Lower leg skin (tissue), 4 donors: Measurements from ENCODE around the gene LZTR1. TPM values are rescaled to one million over a fixed set of nuclear protein-coding genes. Genes with fewer than 3 reads are reported as not detected.

Experiments used
- DNase-seq, 2 donors: peaks; one replicate each; pipeline ENCODE4 v3.0.0-alpha.2; 2019; ENCODE audit warnings: low spot score in 2 of 2
- H3K4me3 ChIP-seq: fragments of 200-600 bp; sonication (generic); 2 replicates; pipeline ENCODE4 v1.5.1; 2017; ENCODE audit warnings: mild to moderate bottlenecking, low read depth; ENCODE audit not compliant: poor library complexity, severe bottlenecking
- CTCF ChIP-seq, 3 donors: fragments of 450-650 bp; IDR thresholded peaks; one replicate each; pipeline ENCODE4 v1.5.1; 2016; ENCODE audit warnings: antibody characterized with exemption in 3 of 3, mild to moderate bottlenecking in 3 of 3, moderate library complexity in 2 of 3
- POLR2A ChIP-seq, 2 donors: fragments of 450-650 bp; IDR thresholded peaks; one replicate each; pipeline ENCODE4 v1.6.1; 2016 to 2017; ENCODE audit warnings: antibody characterized with exemption in 2 of 2, mild to moderate bottlenecking in 1 of 2, moderate library complexity in 1 of 2
- WGBS, 2 donors: methylation state at CpG; one replicate each; pipeline ENCODE4 v1.1.5; 2018; 5-methylcytosine and 5-hydroxymethylcytosine counted together
- intact Hi-C: fragments of 100-400 bp; cut with DNase I; formaldehyde crosslinking; loops from one replicate; pipeline ENCODE4 v1.15.0; 2023; ENCODE audit warnings: low total_unique reads
- total RNA-seq, 4 donors: library from RNA; depleted of rRNA; stranded (reverse); fragments of >200 nt; gene quantifications; one replicate each; pipeline ENCODE4 v1.1.0, GENCODE V29; 2016

Gene LZTR1
- total RNA-seq, 4 donors from 2014 or later: 25.4 to 34.9 (median 28.4) TPM

DNA sequence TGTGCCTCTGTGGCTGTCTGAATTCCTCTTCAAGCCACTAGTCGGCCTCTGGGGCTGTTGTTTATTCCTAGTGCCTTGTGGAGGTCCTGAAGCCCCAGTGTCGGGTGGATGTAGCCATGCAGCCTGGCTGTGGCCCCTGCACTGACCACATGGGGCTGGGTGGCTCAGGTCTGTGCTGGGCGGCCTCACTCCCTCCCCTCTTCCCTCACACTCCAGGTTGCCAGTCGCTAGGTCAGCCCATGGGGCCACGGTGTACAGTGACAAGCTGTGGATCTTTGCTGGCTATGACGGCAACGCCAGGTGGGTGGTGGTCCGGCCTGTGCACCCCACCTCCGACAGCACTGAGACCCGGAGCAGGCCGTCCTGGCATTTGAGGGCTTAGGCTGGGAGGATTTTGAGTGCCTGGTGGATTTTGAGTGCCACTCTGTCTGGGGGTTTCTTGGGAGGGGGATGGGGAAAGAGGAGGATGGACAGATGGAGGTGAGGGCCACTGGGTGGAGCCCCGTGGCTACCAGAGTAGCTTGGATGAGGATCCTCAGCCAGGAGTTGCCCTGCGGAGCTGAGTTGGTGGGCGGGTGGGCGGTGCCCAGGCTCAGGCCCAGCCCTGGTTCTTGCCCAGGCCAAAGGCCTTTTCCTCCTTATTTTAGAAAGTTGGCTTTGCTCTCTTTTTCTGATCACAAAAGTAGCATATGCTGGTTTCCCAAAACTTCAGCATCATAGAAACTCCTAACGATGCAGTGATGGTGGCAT is 6.7 kb downstream of the LZTR1 start:
- no peak for TF ChIP-seq CTCF (IDR thresholded peaks at IDR 0.05)
- TF ChIP-seq POLR2A (IDR thresholded peaks at IDR 0.05): no peak
- DNase-seq: no peak
- WGBS, 2 donors: 79 to 91% methylated on average over 13 to 16 of the region's 16 CpGs
- H3K4me3 ChIP-seq: no peak overlapping the region
- intact Hi-C loops: no loop called here

GRCh38 chr22:20989323-20990138 is 7.4 kb downstream of the LZTR1 start:
- TF ChIP-seq POLR2A (IDR thresholded peaks at IDR 0.05): no peak
- no peak overlapping the region for H3K4me3 ChIP-seq
- no peak for DNase-seq
- 61 to 71% methylated on average over 17 of the region's 17 CpGs for WGBS, 2 donors
- intact Hi-C loops: no loop called here

DNA sequence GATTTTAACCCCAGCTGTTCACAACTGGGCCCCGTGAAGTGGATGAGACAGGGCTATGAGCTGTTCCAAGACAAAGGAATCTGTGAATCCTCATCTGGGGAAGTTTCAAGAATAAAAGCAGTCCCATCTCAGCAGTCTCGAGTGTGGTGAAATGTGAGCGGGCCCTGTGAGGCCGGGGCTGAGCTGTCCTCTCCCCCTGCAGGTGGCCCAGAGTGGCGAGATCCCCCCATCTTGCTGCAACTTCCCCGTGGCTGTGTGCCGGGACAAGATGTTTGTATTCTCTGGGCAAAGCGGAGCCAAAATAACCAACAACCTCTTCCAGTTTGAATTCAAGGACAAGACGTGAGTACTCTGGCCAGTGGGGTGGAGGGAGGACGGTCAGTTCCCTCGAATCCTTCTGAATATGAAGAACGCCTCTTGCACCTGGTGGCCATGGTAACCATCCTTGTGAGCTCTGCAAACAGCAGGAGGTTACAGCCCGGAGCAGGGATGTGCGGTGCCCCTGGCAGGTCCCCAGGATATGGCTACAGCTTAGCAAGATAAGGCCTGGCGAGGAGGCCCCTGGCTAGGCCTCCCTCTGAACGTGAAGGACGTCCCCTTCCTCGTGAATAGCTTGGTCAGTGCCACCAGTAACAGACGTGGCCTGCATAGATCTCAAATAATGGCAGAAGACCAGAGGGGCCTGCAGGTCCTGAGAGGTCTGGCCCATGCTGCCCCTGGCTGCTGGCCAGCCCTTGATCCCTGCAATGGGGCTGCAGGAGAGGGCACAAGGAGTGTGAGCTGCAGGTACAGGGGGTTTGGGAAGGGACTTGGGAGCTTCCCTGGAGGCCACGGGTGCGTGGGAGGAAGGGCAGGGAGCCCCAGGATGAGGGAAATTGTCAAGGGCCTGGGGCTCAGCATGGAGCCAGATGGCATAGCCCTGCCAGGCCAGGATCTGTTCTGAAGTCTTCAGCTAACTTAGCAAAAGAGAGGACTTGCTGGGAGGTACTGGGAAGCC is 8.4 kb downstream of the LZTR1 start:
- WGBS, 2 donors: 88 to 90% methylated on average over 21 of the region's 21 CpGs
- DNase-seq: no peak
- TF ChIP-seq POLR2A (IDR thresholded peaks at IDR 0.05) (no peak), CTCF (IDR thresholded peaks at IDR 0.05) (no peak)
- intact Hi-C loops: no loop called here
- H3K4me3 ChIP-seq: no peak overlapping the region

DNA sequence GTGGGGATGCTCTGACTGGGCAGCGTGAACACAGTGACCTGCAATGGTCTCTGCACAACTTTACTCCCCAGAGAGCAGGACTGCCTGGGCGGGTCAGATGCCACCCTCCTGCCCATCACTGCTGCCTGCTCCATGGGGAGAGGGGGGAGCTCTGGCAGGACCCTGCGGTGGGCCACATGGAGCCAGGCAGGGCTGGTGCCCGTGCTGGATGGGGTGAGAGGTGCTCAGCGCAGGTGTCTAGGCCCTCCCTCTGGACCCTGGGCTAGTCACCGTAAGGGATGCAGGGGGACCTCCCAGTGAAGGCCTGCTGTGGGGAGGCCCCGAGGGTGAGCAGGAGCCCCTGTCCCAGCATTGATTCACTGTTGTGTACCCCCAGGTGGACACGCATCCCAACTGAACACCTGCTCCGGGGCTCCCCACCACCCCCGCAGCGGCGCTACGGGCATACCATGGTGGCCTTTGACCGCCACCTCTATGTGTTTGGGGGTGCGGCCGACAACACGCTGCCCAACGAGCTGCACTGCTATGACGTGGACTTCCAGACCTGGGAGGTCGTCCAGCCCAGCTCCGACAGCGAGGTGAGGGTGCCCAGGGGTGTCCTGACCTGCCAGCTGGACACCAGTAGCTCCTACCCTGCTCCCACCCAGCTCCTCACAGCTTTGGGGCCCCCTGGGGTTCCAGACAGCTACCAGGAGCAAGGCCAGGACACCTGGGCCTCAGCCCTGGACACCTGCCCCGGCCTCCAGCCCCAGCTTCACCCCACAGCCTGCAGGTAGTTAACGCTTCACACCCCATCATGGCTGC is 9.4 kb downstream of the LZTR1 start:
- TF ChIP-seq CTCF (IDR thresholded peaks at IDR 0.05) (no peak), POLR2A (IDR thresholded peaks at IDR 0.05) (no peak)
- intact Hi-C loops: no loop called here
- H3K4me3 ChIP-seq: no peak overlapping the region
- WGBS, 2 donors: 92 to 95% methylated on average over 12 to 20 of the region's 24 CpGs
- DNase-seq: no peak

DNA sequence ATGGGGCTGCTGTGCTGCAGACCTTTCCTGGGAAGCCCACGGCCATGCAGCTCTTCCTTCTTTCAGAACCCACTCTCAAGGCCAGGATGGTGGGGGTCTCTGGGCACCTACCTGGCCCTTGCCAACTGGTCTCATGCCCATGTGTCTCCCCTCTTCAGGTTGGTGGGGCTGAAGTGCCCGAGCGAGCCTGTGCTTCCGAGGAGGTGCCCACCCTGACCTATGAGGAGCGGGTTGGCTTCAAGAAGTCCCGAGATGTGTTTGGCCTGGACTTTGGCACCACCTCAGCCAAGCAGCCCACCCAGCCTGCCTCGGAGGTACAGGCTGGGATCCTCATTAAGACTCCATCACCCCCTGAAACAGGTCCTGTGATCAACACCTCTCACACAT is 10.0 kb downstream of the LZTR1 start:
- DNase-seq: no peak
- H3K4me3 ChIP-seq: no peak overlapping the region
- no peak for TF ChIP-seq CTCF (IDR thresholded peaks at IDR 0.05)
- TF ChIP-seq POLR2A (IDR thresholded peaks at IDR 0.05): no peak
- intact Hi-C loops: no loop called here
- WGBS, 2 donors: 89 to 94% methylated on average over 7 of the region's 7 CpGs
